RWPE2 (cell line): ENCODE data around the gene TENT4A.
A peak's percentile ranks its signal among the peaks of the same experiment; 100 is the strongest.

Experiments used
- ATAC-seq: fragments of 200-7000 bp; cut with Tn5 transposase; 3 replicates; pipeline ENCODE4 v1.9.1; 2021; ENCODE audit warnings: low read depth
- DNase-seq: peaks from one replicate; pipeline ENCODE4 v3.0.0-alpha.2; 2020; ENCODE audit warnings: low spot score
- H3K27ac ChIP-seq: fragments of 450-650 bp; 2 replicates; pipeline ENCODE4 v1.5.1; 2017; ENCODE audit warnings: mild to moderate bottlenecking; ENCODE audit not compliant: poor library complexity, severe bottlenecking
- H3K27me3 ChIP-seq: fragments of 250-450 bp; sonication (Bioruptor Pico); 2 replicates; pipeline ENCODE4 v1.5.1; 2021; ENCODE audit warnings: mild to moderate bottlenecking, moderate library complexity; ENCODE audit not compliant: insufficient read depth, poor library complexity, severe bottlenecking
- H3K36me3 ChIP-seq: fragments of 250-450 bp; sonication (Bioruptor Pico); 2 replicates; pipeline ENCODE4 v1.5.1; 2020; ENCODE audit warnings: low read depth, mild to moderate bottlenecking, moderate library complexity
- H3K4me1 ChIP-seq: fragments of 250-450 bp; sonication (Bioruptor Pico); 2 replicates; pipeline ENCODE4 v1.5.1; 2021; ENCODE audit warnings: mild to moderate bottlenecking, moderate library complexity; ENCODE audit not compliant: insufficient read depth, poor library complexity, severe bottlenecking
- H3K4me3 ChIP-seq: fragments of 250-450 bp; sonication (Bioruptor Pico); 2 replicates; pipeline ENCODE4 v1.5.1; 2021; ENCODE audit warnings: mild to moderate bottlenecking, moderate library complexity; ENCODE audit not compliant: severe bottlenecking
- H3K9me3 ChIP-seq: fragments of 250-450 bp; sonication (Bioruptor Pico); 2 replicates; pipeline ENCODE4 v1.5.1; 2021; ENCODE audit warnings: mild to moderate bottlenecking, moderate library complexity; ENCODE audit not compliant: severe bottlenecking
- TF ChIP-seq, protein P1 (sequence below): fragments of 450-650 bp; IDR thresholded peaks from one replicate; pipeline ENCODE4 v1.5.1; 2017; ENCODE audit warnings: mild to moderate bottlenecking, moderate library complexity; ENCODE audit not compliant: poor library complexity, severe bottlenecking

TENT4A gene

DNA sequence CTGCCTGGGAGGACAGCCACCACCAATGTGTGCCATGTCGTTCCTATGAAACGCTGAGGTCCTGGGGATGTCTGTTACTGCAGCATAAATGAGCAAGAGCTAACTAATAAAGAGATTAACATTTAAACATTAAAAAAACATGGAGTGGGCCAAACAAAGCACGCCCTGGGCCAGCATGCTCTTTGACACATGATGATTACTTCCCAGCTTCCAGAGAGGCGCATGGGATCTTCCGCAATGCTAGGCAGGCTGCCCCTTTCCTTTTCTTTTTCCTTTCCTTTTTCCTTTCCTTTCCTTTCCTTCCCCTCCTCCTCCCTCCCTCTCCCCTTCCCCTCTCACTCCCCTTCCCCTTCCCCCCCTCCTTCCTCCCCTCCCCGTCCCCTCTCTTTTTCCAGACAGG is 10.6 kb upstream of the TENT4A start:
- no peaks in the 10 kb centered on the region for H3K36me3 ChIP-seq
- no peaks in the 10 kb centered on the region for H3K9me3 ChIP-seq
- H3K27me3 ChIP-seq, result peaks cover 7% of the 10 kb centered on the region
- peaks cover 21% of the 10 kb centered on the region for H3K4me1 ChIP-seq
- ATAC-seq (no peak), DNase-seq (no peak)
- no peak overlapping the region for H3K4me3 ChIP-seq
- no peak overlapping the region for H3K27ac ChIP-seq
- TF ChIP-seq, protein P1, sequence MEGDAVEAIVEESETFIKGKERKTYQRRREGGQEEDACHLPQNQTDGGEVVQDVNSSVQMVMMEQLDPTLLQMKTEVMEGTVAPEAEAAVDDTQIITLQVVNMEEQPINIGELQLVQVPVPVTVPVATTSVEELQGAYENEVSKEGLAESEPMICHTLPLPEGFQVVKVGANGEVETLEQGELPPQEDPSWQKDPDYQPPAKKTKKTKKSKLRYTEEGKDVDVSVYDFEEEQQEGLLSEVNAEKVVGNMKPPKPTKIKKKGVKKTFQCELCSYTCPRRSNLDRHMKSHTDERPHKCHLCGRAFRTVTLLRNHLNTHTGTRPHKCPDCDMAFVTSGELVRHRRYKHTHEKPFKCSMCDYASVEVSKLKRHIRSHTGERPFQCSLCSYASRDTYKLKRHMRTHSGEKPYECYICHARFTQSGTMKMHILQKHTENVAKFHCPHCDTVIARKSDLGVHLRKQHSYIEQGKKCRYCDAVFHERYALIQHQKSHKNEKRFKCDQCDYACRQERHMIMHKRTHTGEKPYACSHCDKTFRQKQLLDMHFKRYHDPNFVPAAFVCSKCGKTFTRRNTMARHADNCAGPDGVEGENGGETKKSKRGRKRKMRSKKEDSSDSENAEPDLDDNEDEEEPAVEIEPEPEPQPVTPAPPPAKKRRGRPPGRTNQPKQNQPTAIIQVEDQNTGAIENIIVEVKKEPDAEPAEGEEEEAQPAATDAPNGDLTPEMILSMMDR, result no peak

DNA sequence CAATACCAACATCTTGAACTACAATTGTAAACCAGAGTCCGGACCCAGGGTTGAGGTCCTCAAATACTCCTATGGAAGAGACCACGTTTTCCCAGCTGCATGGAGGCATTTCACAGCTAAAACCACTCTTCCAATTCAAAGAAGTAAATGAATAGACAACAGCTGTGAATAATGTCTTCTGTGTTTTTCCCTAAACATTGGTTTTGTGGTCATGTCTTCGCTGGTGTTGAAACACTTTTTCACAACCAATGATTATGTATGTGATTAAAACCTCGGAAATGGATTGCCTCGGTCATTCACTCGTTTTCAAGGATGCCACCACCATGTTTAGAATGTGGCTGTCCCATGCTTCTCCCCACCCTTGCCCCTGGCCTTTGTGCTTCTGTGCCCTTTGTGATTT is 9.4 kb upstream of the TENT4A start:
- no peak for ATAC-seq
- TF ChIP-seq, protein P1, result no peak

DNA sequence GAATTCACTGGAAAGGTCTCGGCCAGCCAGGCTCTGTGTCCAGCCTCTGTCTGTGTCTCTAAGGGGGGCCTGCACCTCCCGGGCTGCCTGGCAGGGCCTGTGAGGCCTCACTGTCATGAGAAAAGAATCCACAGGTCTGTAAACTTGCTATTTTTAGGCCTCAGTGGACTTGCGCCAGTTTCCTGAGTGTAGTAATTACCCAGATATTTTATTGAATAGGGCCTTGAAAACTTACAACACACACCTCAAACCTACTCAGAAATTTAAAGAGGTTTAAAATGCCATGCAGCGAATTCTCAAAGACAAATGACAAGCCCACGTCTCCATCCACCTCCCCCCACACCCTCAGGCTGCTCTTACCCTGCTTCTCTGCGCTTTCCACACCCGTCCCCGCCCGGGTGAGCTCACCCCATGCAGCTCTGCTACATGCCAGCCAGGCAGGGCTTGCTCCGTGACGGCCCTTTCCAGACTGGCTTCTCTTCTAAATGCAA is 8.8 kb upstream of the TENT4A start:
- no peak for DNase-seq
- H3K27me3 ChIP-seq, result no peaks in the 10 kb centered on the region
- TF ChIP-seq, protein P1, result no peak
- H3K36me3 ChIP-seq, result no peaks in the 10 kb centered on the region
- peaks cover 21% of the 10 kb centered on the region for H3K4me1 ChIP-seq
- peak; percentile 90 for ATAC-seq
- no peaks in the 10 kb centered on the region for H3K9me3 ChIP-seq
- H3K4me3 ChIP-seq, result no peak overlapping the region
- peak overlapping the region; percentile 81 for H3K27ac ChIP-seq

More for the DNA sequence above, 9.4 kb upstream of the TENT4A start:
- H3K9me3 ChIP-seq, result no peaks in the 10 kb centered on the region
- H3K4me3 ChIP-seq, result no peak overlapping the region
- DNase-seq, result no peak
- no peaks in the 10 kb centered on the region for H3K27me3 ChIP-seq
- no peaks in the 10 kb centered on the region for H3K36me3 ChIP-seq
- H3K27ac ChIP-seq, result peak overlapping the region; percentile 81
- H3K4me1 ChIP-seq, result peaks cover 21% of the 10 kb centered on the region

GRCh38 chr5:6705088-6705487 is 8.1 kb upstream of the TENT4A start:
- Histone ChIP-seq H3K36me3 (no peaks in the 10 kb centered on the region), H3K4me1 (peaks cover 21% of the 10 kb centered on the region), H3K4me3 (no peak overlapping the region), H3K9me3 (no peaks in the 10 kb centered on the region), H3K27me3 (no peaks in the 10 kb centered on the region), H3K27ac (peak overlapping the region; percentile 81)
- ATAC-seq (no peak), DNase-seq (no peak)
- TF ChIP-seq, protein P1, result no peak

- TF ChIP-seq, protein P1, result no peak
- peaks cover 21% of the 10 kb centered on the region for H3K4me1 ChIP-seq
- H3K4me3 ChIP-seq, result no peak overlapping the region
- ATAC-seq (no peak), DNase-seq (no peak)
- no peaks in the 10 kb centered on the region for H3K9me3 ChIP-seq
- H3K27ac ChIP-seq, result no peak overlapping the region
- no peaks in the 10 kb centered on the region for H3K27me3 ChIP-seq
- H3K36me3 ChIP-seq, result no peaks in the 10 kb centered on the region
These were observed 7.3 kb upstream of the TENT4A start for GRCh38 chr5:6705959-6706358.
